HG02610 (cell line): ENCODE results near the gene CPNE4.

Experiments
- ATAC-seq: cut with Tn5 transposase; IDR thresholded peaks from one replicate; pipeline ENCODE4 v1.9.1; 2021; ENCODE audit warnings: mild to moderate bottlenecking, moderate library complexity; ENCODE audit not compliant: unreplicated experiment

Gene CPNE4

DNA sequence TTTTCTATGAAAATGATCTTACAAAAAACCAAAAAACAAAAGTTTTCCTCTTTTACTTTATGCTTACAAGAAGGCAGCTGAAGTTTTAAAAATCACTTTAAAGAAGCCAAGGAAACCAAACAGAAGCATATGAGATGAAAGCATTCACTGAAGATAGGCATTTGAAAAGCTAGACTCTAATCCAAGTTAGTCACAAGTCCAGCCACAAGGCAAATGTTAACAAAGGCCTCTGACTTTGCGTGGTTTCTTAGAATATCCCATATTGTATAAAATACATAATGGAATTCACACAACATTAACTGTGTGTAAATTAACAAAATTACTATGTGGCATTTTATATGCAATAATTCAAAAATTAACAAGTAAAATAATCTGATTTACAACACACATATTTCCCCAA is 549.7 kb downstream of the CPNE4 start:
- ATAC-seq = no peak

GRCh38 chr3:131484496-131485111 is 550.2 kb downstream of the CPNE4 start:
- no peak for ATAC-seq
